Measurements from ENCODE around the gene WNT9B. TPM values are rescaled to one million over a fixed set of nuclear protein-coding genes. Genes with fewer than 3 reads are reported as not detected.

Gene WNT9B
- total and polyA plus RNA-seq, 9 of the 15 experiments (the other 6 are each of a cell fraction or from before 2014, with no cell fraction given) = not detected

DNA sequence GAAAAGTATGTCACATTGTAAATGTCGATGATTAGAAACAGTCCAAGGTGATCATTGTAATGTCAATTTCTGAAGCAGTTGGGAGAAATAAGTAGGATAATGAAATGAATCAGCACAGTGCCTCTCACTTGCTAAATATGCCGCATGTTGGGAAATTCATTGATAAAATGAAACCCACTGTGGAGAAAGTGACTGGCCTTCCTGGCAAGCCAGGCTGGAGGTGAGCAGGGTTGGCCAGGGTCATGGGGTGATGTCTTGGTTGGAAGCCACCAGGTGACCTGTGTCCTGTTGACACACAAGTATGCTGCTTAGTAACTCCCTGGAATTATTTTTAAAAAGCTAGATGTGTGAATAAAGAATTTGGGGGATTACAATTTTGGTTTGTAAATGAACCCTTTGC lies 14.9 kb upstream of the WNT9B start (continued):
- TF ChIP-seq, protein P1, sequence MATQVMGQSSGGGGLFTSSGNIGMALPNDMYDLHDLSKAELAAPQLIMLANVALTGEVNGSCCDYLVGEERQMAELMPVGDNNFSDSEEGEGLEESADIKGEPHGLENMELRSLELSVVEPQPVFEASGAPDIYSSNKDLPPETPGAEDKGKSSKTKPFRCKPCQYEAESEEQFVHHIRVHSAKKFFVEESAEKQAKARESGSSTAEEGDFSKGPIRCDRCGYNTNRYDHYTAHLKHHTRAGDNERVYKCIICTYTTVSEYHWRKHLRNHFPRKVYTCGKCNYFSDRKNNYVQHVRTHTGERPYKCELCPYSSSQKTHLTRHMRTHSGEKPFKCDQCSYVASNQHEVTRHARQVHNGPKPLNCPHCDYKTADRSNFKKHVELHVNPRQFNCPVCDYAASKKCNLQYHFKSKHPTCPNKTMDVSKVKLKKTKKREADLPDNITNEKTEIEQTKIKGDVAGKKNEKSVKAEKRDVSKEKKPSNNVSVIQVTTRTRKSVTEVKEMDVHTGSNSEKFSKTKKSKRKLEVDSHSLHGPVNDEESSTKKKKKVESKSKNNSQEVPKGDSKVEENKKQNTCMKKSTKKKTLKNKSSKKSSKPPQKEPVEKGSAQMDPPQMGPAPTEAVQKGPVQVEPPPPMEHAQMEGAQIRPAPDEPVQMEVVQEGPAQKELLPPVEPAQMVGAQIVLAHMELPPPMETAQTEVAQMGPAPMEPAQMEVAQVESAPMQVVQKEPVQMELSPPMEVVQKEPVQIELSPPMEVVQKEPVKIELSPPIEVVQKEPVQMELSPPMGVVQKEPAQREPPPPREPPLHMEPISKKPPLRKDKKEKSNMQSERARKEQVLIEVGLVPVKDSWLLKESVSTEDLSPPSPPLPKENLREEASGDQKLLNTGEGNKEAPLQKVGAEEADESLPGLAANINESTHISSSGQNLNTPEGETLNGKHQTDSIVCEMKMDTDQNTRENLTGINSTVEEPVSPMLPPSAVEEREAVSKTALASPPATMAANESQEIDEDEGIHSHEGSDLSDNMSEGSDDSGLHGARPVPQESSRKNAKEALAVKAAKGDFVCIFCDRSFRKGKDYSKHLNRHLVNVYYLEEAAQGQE (IDR thresholded peaks at IDR 0.05; ENCODE audit: borderline replicate concordance) = no peak
- TF ChIP-seq, protein P1 (CRISPR knock-in tag; IDR thresholded peaks at IDR 0.05; ENCODE audit: low read depth) = no peak
- TF ChIP-seq, protein P2, sequence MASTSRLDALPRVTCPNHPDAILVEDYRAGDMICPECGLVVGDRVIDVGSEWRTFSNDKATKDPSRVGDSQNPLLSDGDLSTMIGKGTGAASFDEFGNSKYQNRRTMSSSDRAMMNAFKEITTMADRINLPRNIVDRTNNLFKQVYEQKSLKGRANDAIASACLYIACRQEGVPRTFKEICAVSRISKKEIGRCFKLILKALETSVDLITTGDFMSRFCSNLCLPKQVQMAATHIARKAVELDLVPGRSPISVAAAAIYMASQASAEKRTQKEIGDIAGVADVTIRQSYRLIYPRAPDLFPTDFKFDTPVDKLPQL (IDR thresholded peaks at IDR 0.05; ENCODE audit: extremely low read depth, insufficient read length) = no peak
- no peak for TF ChIP-seq PML (IDR thresholded peaks at IDR 0.05; ENCODE audit: low read length)
- no peak for TF ChIP-seq ZNF778 (CRISPR knock-in tag; IDR thresholded peaks at IDR 0.05)
- TF ChIP-seq, protein P3, sequence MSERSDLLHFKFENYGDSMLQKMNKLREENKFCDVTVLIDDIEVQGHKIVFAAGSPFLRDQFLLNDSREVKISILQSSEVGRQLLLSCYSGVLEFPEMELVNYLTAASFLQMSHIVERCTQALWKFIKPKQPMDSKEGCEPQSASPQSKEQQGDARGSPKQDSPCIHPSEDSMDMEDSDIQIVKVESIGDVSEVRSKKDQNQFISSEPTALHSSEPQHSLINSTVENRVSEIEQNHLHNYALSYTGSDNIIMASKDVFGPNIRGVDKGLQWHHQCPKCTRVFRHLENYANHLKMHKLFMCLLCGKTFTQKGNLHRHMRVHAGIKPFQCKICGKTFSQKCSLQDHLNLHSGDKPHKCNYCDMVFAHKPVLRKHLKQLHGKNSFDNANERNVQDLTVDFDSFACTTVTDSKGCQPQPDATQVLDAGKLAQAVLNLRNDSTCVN (CRISPR knock-in tag; IDR thresholded peaks at IDR 0.05) = no peak
- TF ChIP-seq MTA3 (IDR thresholded peaks at IDR 0.05; ENCODE audit: borderline replicate concordance) = no peak

All from K562 (cell line).